ENCODE data around the gene SH3YL1. TPM values are rescaled to one million over a fixed set of nuclear protein-coding genes. Genes with fewer than 3 reads are reported as not detected.

The SH3YL1 gene
- total RNA-seq, 1 experiment from 2014 or later: 84.7 TPM

GRCh38 chr2:169741-170140 is 94.1 kb downstream of the SH3YL1 start:
- ChIA-PET CTCF (interaction anchor here (0.6 kb wide), 1 partner anchor 1384 kb away, joined by 3 read pairs; no protein-coding TSS in a partner anchor), POLR2A (ENCODE audit: unreplicated experiment) (no interaction called here)
- no peak for DNase-seq
- H3K36me3 ChIP-seq (ENCODE audit: low read depth): no peaks in the 10 kb centered on the region
- no peaks in the 10 kb centered on the region for H3K4me1 ChIP-seq (replicated peaks; ENCODE audit: insufficient read depth)
- H3F3A ChIP-seq (ENCODE audit: insufficient read depth, low read depth): peaks cover 4% of the 10 kb centered on the region; the same call in 1 of the 2 replicates
- no TSS peak for BruUV-seq (replicated peaks)
- H3K4me3 ChIP-seq: no peak overlapping the region
- H3K79me2 ChIP-seq (ENCODE audit: low read depth): no peaks in the 10 kb centered on the region
- no peak for TF ChIP-seq CTCF (conservative IDR thresholded peaks at IDR 0.05)
- no peak for TF ChIP-seq EZH2 (IDR thresholded peaks at IDR 0.05; ENCODE audit: low read depth)
- 0 out of 2 replicates have a peak, but pooled peaks cover 5% of the 10 kb centered on the region for H3K9me2 ChIP-seq (ENCODE audit: insufficient read depth)
- no peak overlapping the region for H2AFZ ChIP-seq
- no peaks in the 10 kb centered on the region; the same call in 1 of the 2 replicates for H3K27me3 ChIP-seq (ENCODE audit: insufficient read depth, low read depth)
- H4K20me1 ChIP-seq (ENCODE audit: insufficient read depth): no peaks in the 10 kb centered on the region
- intact Hi-C loops (cut with micrococcal nuclease; ENCODE audit: unreplicated experiment): no loop called here
- H3K9me3 ChIP-seq (ENCODE audit: insufficient read depth, low read depth): no peaks in the 10 kb centered on the region
- no peak overlapping the region for H3K4me2 ChIP-seq
- no peak overlapping the region for H3K27ac ChIP-seq

Other genes starting within 250 kb of the SH3YL1 start
- 20.8 and 21.1 TPM in 2 replicates for gene FAM110C, start 217.5 kb downstream of the SH3YL1 start, total RNA-seq (2021)
- 115 and 116 TPM in 2 replicates for gene ACP1, start 915 bp upstream of the SH3YL1 start, total RNA-seq (2021)
- gene ALKAL2, start 24.1 kb upstream of the SH3YL1 start, total RNA-seq (2021): not detected in 2 replicates